Glutamatergic neuron (in vitro differentiated cells): ENCODE data around the gene ARHGAP23. TPM values are rescaled to one million over a fixed set of nuclear protein-coding genes. Genes with fewer than 3 reads are reported as not detected.
A peak's percentile ranks its signal among the peaks of the same experiment; 100 is the strongest.

ENCODE experiments used
- DNase-seq: peaks from one replicate; pipeline ENCODE4 v3.0.0; 2022
- H3K27ac Mint-ChIP-seq: one replicate; pipeline ENCODE4 v1.8.0; 2020; ENCODE audit warnings: mild to moderate bottlenecking, mixed read lengths, inconsistent platforms; ENCODE audit not compliant: unreplicated experiment
- H3K27me3 Mint-ChIP-seq: one replicate; pipeline ENCODE4 v1.8.0; 2020; ENCODE audit warnings: mild to moderate bottlenecking, moderate library complexity, mixed read lengths, inconsistent platforms; ENCODE audit not compliant: unreplicated experiment
- H3K36me3 Mint-ChIP-seq: one replicate; pipeline ENCODE4 v1.8.0; 2020; ENCODE audit warnings: mild to moderate bottlenecking, mixed read lengths, inconsistent platforms; ENCODE audit not compliant: unreplicated experiment
- H3K4me1 Mint-ChIP-seq: one replicate; pipeline ENCODE4 v1.8.0; 2020; ENCODE audit warnings: mild to moderate bottlenecking, low read depth, mixed read lengths, inconsistent platforms; ENCODE audit not compliant: unreplicated experiment
- H3K4me3 Mint-ChIP-seq: one replicate; pipeline ENCODE4 v1.8.0; 2020; ENCODE audit warnings: mild to moderate bottlenecking, mixed read lengths, inconsistent platforms; ENCODE audit not compliant: unreplicated experiment
- H3K9me3 Mint-ChIP-seq: one replicate; pipeline ENCODE4 v1.8.0; 2020; ENCODE audit warnings: mild to moderate bottlenecking, moderate library complexity, mixed read lengths, inconsistent platforms; ENCODE audit not compliant: unreplicated experiment
- CTCF ChIP-seq: fragments of 200-600 bp; sonication (generic); IDR thresholded peaks from one replicate; pipeline ENCODE4 v1.5.0; 2021; ENCODE audit not compliant: partially characterized antibody, unreplicated experiment
- total RNA-seq: library from RNA; stranded (reverse); fragmentation: NEBNext Ultra II Directional; extraction: Animal tissue kit (Norgen Biotek cat#: 25700); gene quantifications from one replicate; pipeline ENCODE4 v1.2.1, GENCODE V29; 2021; ENCODE audit not compliant: unreplicated experiment

The ARHGAP23 gene
- total RNA-seq, 1 donor from 2014 or later: 23.6 TPM

- H3K4me1 Mint-ChIP-seq: peaks cover 14% of the 10 kb centered on the region
- H3K27me3 Mint-ChIP-seq: peaks cover 38% of the 10 kb centered on the region
- no peak for DNase-seq
- H3K9me3 Mint-ChIP-seq: peaks cover 7% of the 10 kb centered on the region
- no peak for TF ChIP-seq CTCF
- H3K36me3 Mint-ChIP-seq: no peaks in the 10 kb centered on the region
- no peak overlapping the region for H3K27ac Mint-ChIP-seq
- H3K4me3 Mint-ChIP-seq: no peak overlapping the region
Observed at GRCh38 chr17:38560503-38561318, 132.4 kb downstream of the ARHGAP23 start.

DNA sequence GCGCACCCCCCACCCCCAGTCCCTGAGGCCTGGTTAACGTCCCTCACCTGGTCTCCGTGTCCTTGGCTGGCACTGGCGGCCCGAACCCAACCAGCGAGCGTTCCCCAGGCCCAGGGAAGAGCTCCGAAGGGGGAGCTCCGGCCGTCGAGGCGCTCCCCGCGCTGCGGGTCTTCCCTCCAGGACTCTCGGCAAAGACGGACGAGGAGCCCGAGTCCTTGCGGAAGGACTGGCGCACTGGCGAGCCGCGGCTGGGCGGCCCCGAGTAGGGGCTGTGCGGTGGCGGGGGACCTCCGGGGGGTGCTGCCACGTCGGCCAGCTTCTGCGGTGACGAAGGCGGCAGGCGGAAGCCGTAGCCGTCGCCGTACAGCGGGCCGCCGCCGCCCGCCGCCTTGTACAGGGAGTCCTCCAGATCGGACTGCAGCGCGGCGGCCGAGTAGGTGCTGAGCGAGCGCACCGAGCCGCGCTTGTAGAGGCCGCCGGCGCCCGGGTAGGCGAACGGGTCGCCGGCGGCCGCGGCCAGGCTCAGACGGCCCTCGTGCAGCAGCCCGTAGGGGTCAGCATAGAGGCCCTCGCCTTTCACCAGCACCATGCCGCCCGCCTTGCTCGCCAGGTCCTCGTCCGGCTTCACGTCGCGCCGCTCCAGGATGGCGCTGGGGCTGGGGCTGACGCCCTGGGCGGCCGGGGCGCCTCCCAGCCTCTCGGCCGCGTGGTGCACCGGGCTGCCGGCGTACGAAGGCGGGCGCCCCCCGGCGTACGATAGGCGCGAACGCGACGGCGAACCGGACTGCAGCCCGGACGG, 133.4 kb downstream of the ARHGAP23 start:
- H3K27me3 Mint-ChIP-seq: peaks cover 41% of the 10 kb centered on the region

More for the DNA sequence above, 133.4 kb downstream of the ARHGAP23 start:
- H3K4me3 Mint-ChIP-seq: no peak overlapping the region
- DNase-seq: peak; percentile 71
- H3K4me1 Mint-ChIP-seq: peaks cover 14% of the 10 kb centered on the region
- TF ChIP-seq CTCF: no peak
- H3K36me3 Mint-ChIP-seq: no peaks in the 10 kb centered on the region
- H3K27ac Mint-ChIP-seq: no peak overlapping the region
- H3K9me3 Mint-ChIP-seq: peaks cover 7% of the 10 kb centered on the region

Other genes with a start within 250 kb of the ARHGAP23 start
- gene TBC1D3, start 235.9 kb upstream of the ARHGAP23 start, total RNA-seq: not detected
- gene MRPL45, start 131.3 kb upstream of the ARHGAP23 start, total RNA-seq: 34.0 TPM
- gene GPR179, start 84.5 kb upstream of the ARHGAP23 start, total RNA-seq: 0.07 TPM
- gene SOCS7, start 76.6 kb upstream of the ARHGAP23 start, total RNA-seq: 33.3 TPM
- 20.8 TPM for gene SRCIN1, start 177.5 kb downstream of the ARHGAP23 start, total RNA-seq
- 2.0 TPM for gene EPOP, start 246.5 kb downstream of the ARHGAP23 start, total RNA-seq